GM12878 (cell line): ENCODE measurements around the gene MSI2.

Experiments
- CHD4 ChIP-seq: fragments of 200-600 bp; sonication (generic); IDR thresholded peaks from 2 replicates; pipeline ENCODE4 v1.6.1; 2016; ENCODE audit warnings: mild to moderate bottlenecking
- IKZF1 ChIP-seq: fragments of 450-650 bp; conservative IDR thresholded peaks from 2 replicates; pipeline ENCODE4 v1.6.1; 2017; ENCODE audit warnings: antibody characterized with exemption, mild to moderate bottlenecking
- NRF1 ChIP-seq: conservative IDR thresholded peaks from 2 replicates; pipeline ENCODE4 v1.6.1; 2011; ENCODE audit warnings: mild to moderate bottlenecking, low read depth, low read length, improper control_type of control experiment
- PAX8 ChIP-seq: fragments of 450-650 bp; IDR thresholded peaks from 2 replicates; pipeline ENCODE4 v1.6.1; 2017; ENCODE audit warnings: mild to moderate bottlenecking, moderate library complexity
- SIN3A ChIP-seq: IDR thresholded peaks from 2 replicates; pipeline ENCODE4 v1.6.1; 2012; ENCODE audit warnings: low read depth, low read length, improper control_type of control experiment
- TAF1 ChIP-seq: IDR thresholded peaks from 2 replicates; pipeline ENCODE4 v1.6.1; 2011; ENCODE audit warnings: mild to moderate bottlenecking, low read depth, low read length, borderline replicate concordance
- ZNF274 ChIP-seq: IDR thresholded peaks from one replicate; pipeline ENCODE4 v1.8.0; 2011; ENCODE audit not compliant: insufficient read length, insufficient read depth
- TF ChIP-seq, protein P1 (sequence below), 3 experiments: IDR thresholded peaks in 2 of 3; conservative IDR thresholded peaks in 1 of 3; 2 replicates each; pipeline ENCODE4 v1.5.1; 2011; ENCODE audit warnings: low read depth in 3 of 3, low read length in 3 of 3, mild to moderate bottlenecking in 3 of 3, control low read depth in 2 of 3, moderate library complexity in 2 of 3, inconsistent platforms in 1 of 3, mixed read lengths in 1 of 3; ENCODE audit not compliant: control insufficient read depth in 2 of 3, insufficient read depth in 1 of 3; ENCODE audit errors: extremely low read depth in 1 of 3

DNA sequence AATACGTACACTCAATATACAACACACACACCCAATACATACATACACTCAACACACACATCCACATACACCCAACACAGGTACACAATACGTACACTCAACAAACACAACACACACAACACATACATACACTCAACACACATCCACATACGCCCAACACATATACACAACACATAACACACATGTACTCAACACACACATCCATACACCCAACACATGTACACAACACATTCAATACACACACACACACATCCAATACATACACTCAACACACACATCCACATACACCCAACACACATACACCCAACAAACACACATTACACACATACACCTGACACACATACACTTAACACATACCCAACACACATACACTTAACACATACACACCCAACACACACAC, 392.9 kb downstream of the MSI2 start:
- TF ChIP-seq, protein P1, sequence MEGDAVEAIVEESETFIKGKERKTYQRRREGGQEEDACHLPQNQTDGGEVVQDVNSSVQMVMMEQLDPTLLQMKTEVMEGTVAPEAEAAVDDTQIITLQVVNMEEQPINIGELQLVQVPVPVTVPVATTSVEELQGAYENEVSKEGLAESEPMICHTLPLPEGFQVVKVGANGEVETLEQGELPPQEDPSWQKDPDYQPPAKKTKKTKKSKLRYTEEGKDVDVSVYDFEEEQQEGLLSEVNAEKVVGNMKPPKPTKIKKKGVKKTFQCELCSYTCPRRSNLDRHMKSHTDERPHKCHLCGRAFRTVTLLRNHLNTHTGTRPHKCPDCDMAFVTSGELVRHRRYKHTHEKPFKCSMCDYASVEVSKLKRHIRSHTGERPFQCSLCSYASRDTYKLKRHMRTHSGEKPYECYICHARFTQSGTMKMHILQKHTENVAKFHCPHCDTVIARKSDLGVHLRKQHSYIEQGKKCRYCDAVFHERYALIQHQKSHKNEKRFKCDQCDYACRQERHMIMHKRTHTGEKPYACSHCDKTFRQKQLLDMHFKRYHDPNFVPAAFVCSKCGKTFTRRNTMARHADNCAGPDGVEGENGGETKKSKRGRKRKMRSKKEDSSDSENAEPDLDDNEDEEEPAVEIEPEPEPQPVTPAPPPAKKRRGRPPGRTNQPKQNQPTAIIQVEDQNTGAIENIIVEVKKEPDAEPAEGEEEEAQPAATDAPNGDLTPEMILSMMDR (IDR thresholded peaks at IDR 0.05 in 2 of 3, conservative IDR thresholded peaks at IDR 0.05 in 1 of 3; ENCODE audit: control insufficient read depth in 2 of 3, extremely low read depth in 1 of 3, insufficient read depth in 1 of 3, low read depth in 3 of 3, low read length in 3 of 3), result no peak
- no peak for TF ChIP-seq PAX8
- no peak for TF ChIP-seq SIN3A
- TF ChIP-seq TAF1, result no peak
- TF ChIP-seq CHD4, result no peak
- no peak for TF ChIP-seq NRF1
- no peak for TF ChIP-seq ZNF274
- TF ChIP-seq IKZF1, result no peak
